Left lobe of liver (tissue), 2 donors: ENCODE results near the gene FBXW10. TPM values are rescaled to one million over a fixed set of nuclear protein-coding genes. Genes with fewer than 3 reads are reported as not detected.
"Not testable (repeated sequence)": the region's sequence is repeated elsewhere in the genome, so short reads cannot be mapped to it uniquely, and the experiment has no call there.

Source experiments
- ATAC-seq: fragments of 200-7000 bp; cut with Tn5 transposase; one replicate; pipeline ENCODE4 v1.9.1; 2020; ENCODE audit warnings: mild to moderate bottlenecking, moderate library complexity
- DNase-seq: peaks from one replicate; pipeline ENCODE4 v3.0.0-alpha.2; 2020; ENCODE audit warnings: low spot score
- total RNA-seq: library from RNA; stranded (reverse); gene quantifications from one replicate; pipeline ENCODE4 v1.2.1, GENCODE V29; 2021
- donor health status: DM: no; HTN: no; CAD: no; lungs with moderate emphysema.
- donor health status: DM: no; HTN: yes; CAD: no.

FBXW10 gene, protein sequence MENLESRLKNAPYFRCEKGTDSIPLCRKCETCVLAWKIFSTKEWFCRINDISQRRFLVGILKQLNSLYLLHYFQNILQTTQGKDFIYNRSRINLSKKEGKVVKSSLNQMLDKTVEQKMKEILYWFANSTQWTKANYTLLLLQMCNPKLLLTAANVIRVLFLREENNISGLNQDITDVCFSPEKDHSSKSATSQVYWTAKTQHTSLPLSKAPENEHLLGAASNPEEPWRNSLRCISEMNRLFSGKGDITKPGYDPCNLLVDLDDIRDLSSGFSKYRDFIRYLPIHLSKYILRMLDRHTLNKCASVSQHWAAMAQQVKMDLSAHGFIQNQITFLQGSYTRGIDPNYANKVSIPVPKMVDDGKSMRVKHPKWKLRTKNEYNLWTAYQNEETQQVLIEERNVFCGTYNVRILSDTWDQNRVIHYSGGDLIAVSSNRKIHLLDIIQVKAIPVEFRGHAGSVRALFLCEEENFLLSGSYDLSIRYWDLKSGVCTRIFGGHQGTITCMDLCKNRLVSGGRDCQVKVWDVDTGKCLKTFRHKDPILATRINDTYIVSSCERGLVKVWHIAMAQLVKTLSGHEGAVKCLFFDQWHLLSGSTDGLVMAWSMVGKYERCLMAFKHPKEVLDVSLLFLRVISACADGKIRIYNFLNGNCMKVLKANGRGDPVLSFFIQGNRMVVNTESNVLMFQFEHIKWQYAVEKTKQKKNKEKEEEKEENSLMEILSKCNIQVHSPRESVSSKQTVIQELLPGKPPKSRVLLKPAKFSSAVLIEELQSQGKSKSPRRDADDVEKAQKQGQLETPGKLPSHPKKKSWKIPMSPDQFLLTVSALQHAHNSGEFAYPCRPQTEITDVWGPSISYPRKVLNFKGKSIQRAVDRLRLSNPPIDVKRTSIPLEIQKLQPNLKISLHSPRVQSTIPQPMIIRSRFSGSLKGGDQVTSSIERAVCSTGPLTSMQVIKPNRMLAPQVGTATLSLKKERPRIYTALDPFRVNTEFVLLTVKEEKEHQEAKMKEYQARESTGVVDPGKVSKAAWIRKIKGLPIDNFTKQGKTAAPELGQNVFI
- total RNA-seq = 0.60 TPM

- not testable (repeated sequence) for ATAC-seq, DNase-seq
Measured at GRCh38 chr17:18743699-18744421, at the start of gene FBXW10. TSS of gene FBXW10 (plus strand) at chr17:18744054. CDS start at chr17:18744245, 191 bp downstream.

DNA sequence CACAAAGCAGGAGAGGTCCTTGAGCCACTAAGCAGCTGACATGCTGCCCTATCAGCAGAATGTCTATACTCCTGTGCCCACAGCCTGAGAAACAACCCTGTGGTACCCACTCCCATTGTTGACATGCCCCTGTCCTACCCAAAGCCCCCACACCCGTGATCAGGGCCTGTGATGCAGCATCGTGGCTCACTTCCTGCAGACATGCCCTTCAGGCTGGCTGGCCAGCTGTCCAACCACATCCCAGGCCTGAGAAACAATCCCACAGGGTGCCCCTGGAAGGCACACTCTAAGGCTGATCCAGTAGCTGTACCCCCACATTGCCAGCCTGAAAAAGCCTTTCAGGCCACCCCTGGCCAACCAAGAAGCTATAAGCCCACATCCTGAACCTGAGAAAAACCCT lies 48.7 kb upstream of the FBXW10 start:
- ATAC-seq, DNase-seq: not testable (repeated sequence)

DNA sequence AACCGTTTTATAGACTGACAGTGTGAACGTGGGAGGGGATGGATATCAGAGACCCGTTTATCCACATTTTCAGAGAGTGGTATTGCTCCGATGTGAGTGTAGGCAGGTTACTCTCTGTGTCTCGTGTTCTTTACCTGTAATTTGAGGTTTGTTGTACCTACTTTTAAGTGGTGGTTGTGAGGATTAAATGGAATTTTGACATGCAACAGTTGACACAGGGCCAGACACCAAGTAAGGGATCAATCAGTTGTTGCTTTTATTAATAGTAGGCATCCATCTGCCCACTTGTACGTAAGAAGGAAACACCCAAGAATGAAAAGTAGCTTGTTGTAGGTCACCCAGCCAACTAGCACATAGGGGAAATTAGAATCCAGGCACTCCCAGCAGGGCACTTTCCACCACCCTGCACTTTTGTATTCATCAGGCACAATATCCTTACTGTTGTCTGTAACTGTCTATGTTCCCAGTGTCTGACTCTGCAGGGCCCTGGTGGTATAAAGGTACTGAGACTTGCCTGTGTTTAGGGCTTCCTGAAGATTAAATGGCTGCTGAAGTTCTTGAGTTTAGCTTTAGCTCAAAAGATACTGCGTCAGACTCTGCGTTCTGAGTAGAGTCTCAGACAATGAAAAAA lies 45.3 kb upstream of the FBXW10 start:
- ATAC-seq, DNase-seq: not testable (repeated sequence)

- ATAC-seq, DNase-seq: not testable (repeated sequence)
Measured at GRCh38 chr17:18705955-18706354, 37.9 kb upstream of the FBXW10 start.

DNA sequence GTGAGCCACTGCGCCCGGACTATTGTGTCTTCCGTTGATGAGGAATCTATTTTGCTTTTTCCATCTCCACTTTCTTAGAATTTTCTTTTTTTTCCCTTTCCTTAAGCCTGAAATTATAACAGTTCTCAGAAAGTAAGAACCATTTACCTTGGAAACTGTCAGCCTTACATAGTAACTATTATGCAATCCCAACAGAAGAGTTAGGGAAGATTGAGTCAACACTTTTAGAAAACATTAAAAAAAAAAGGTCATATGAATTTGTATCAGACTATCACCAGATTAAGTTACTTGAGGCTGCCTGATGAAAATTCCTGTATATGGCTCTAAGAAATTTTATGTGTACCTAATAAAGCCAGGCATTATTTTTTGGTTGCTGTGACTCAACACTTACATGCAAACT lies 35.6 kb upstream of the FBXW10 start:
- not testable (repeated sequence) for ATAC-seq, DNase-seq

DNA sequence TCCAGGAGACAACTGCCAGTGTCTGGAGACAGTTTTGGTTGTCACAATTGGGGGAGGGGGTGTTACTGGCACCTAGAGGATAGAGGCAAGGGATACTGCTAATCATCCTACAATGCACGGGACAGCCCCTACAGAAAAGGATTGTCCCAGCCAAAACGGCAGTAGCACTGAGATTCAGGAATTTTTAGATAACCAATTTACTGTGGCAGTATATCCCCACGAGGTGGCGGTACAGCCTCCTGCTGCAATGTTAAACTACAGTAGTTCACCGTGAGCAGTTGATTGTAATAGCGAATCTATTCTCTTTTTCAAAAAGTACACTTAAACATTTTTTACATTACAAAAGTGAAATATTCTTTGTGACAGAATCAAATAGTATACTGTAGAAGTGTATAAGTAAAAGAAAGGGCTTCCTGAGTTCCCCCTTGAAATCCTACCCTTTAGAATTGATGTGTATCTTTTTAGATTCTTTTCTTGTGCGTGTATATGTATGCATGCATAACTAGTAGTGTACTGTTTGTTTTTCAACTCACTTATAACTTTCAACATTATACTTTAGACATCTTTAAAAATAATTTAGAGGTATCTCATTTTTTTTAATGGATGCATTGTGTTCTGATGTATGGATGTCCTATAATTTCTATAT lies 31.4 kb upstream of the FBXW10 start:
- ATAC-seq (peak; percentile 98), DNase-seq (peak; percentile 58)

- ATAC-seq, DNase-seq: not testable (repeated sequence)
Measured at GRCh38 chr17:18718643-18719427, 25.0 kb upstream of the FBXW10 start.

GRCh38 chr17:18719428-18720110 lies 24.3 kb upstream of the FBXW10 start:
- DNase-seq, ATAC-seq: not testable (repeated sequence)

DNA sequence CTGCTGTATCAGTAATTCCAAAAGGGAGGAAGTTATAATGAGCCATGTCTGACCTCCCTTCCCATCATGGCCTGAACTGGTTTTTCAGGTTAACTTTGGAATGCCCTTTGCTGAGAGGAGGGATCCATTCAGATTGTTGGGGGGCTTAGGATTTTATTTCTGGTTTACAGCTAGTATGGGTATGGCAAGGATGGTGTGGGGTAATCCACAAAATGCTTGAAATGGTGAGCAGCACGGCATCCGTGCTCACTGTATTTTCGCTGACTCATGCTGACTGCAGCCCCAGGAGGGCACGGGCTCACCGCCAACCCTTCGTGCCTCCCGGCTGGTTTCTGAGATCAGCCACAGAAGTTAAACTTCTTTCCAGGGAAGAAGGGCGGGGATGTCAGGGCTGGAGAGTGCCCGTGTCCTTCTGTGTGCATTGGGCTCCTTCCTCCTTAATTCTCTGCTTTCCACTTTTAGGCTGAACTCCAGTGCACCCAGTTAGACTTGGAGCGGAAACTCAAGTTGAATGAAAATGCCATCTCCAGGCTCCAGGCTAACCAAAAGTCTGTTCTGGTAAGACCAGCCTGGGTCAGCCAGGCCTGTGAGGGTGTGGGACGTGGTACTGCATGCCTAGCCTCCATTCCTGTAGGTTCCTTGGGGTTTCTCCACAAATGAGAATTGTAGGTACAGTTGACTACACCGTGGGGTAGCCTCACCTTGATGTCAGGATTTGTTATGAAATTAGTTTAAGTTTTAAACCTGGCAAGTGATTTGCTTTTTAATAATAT lies 21.9 kb upstream of the FBXW10 start:
- not testable (repeated sequence) for DNase-seq
- peak; percentile 66 for ATAC-seq

- not testable (repeated sequence) for ATAC-seq, DNase-seq
Measured at GRCh38 chr17:18722612-18723011, 21.2 kb upstream of the FBXW10 start.

GRCh38 chr17:18723509-18723908 lies 20.3 kb upstream of the FBXW10 start:
- not testable (repeated sequence) for ATAC-seq, DNase-seq

GRCh38 chr17:18732438-18732837 lies 11.4 kb upstream of the FBXW10 start:
- not testable (repeated sequence) for ATAC-seq, DNase-seq

DNA sequence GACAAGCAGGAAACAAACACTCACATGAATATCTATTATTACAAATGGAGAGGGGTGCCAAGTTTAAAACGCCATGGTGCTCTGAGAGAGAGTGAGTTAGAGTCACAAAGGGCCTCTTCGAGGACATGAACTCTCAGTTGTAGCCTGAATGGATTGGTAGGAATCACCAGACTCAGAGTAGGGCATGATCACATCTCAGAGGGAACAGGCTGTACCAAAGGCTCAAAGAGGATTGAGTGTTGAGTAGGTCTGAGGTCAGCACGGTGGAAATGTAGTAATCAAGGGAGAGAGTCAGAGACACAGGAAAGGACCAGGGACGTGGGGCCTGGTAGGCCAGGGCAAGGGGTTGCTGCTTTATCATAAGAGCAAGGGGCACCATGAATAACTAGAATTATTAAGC lies 10.5 kb upstream of the FBXW10 start:
- not testable (repeated sequence) for DNase-seq, ATAC-seq

GRCh38 chr17:18739616-18740391 lies 4.0 kb upstream of the FBXW10 start:
- DNase-seq, ATAC-seq: not testable (repeated sequence)

DNA sequence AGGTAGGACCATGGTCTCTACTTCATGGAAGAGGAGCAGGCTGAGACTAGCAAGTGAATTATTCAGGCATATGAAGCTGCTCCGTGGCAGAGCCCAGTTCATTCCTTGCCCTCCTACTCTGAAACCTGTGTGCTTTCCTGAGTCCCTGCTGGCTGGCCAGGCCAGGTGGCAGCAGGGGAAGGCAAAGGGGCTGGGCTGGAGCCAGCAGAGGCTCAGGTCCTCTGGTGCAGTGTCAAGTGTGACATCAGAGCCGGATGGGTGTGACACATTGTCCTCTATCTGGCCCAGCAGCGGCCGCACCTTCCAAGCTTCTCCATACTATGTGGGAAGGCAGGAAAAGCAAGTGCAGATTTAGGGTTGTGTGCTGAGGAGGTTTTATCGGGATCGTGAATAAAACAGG lies 2.6 kb upstream of the FBXW10 start:
- ATAC-seq, DNase-seq: not testable (repeated sequence)

- DNase-seq, ATAC-seq: not testable (repeated sequence)
Measured at GRCh38 chr17:18744726-18745125, 872 bp downstream of the FBXW10 start.
